HepG2 (cell line): ENCODE data around the gene RBM19. TPM values are rescaled to one million over a fixed set of nuclear protein-coding genes. Genes with fewer than 3 reads are reported as not detected.

ENCODE experiments used
- AGO2 ChIP-seq: fragments of 200-400 bp; formaldehyde crosslinking; optimal IDR thresholded peaks from 2 replicates; pipeline ENCODE3; 2017; ENCODE audit warnings: mild to moderate bottlenecking, low read depth, low read length, moderate library complexity
- DMTF1 ChIP-seq: sonication (generic); formaldehyde crosslinking; IDR thresholded peaks from 2 replicates; pipeline ENCODE4 v1.4.0; 2020; ENCODE audit warnings: mild to moderate bottlenecking, missing genetic modification reagents
- DRAP1 ChIP-seq: IDR thresholded peaks from 2 replicates; pipeline ENCODE4 v1.6.1; 2016; ENCODE audit warnings: missing genetic modification reagents, missing compliant biosample characterization
- HMGXB4 ChIP-seq, 2 experiments: sonication (generic) in 1 of 2; formaldehyde crosslinking in 1 of 2; IDR thresholded peaks; 2 replicates each; pipeline versions ENCODE4 v1.4.0 to v1.6.1; 2018 to 2020; ENCODE audit warnings: missing genetic modification reagents in 2 of 2, borderline replicate concordance in 1 of 2, low read depth in 1 of 2, mild to moderate bottlenecking in 1 of 2, missing biosample characterization in 1 of 2
- LBX2 ChIP-seq: sonication (generic); formaldehyde crosslinking; IDR thresholded peaks from 2 replicates; pipeline ENCODE4 v1.5.0; 2020; ENCODE audit warnings: missing genetic modification reagents, mild to moderate bottlenecking, borderline replicate concordance
- TAF1 ChIP-seq: sonication (generic); formaldehyde crosslinking; IDR thresholded peaks from 2 replicates; pipeline ENCODE4 v1.4.0; 2020; ENCODE audit warnings: missing genetic modification reagents
- YEATS2 ChIP-seq: sonication (generic); formaldehyde crosslinking; IDR thresholded peaks from 2 replicates; pipeline ENCODE4 v1.4.0; 2020; ENCODE audit warnings: missing genetic modification reagents, borderline replicate concordance
- ZBTB21 ChIP-seq: sonication (generic); formaldehyde crosslinking; IDR thresholded peaks from 2 replicates; pipeline ENCODE4 v1.4.0; 2020; ENCODE audit warnings: missing genetic modification reagents
- ZBTB7B ChIP-seq: sonication (generic); formaldehyde crosslinking; IDR thresholded peaks from 2 replicates; pipeline ENCODE4 v1.4.0; 2020; ENCODE audit warnings: missing genetic modification reagents
- ZNF563 ChIP-seq: sonication (generic); formaldehyde crosslinking; IDR thresholded peaks from 2 replicates; pipeline ENCODE4 v1.8.0; 2022; ENCODE audit warnings: mild to moderate bottlenecking, moderate library complexity, missing genetic modification reagents
- ZNF639 ChIP-seq: conservative IDR thresholded peaks from 2 replicates; pipeline ENCODE4 v1.6.1; 2018; ENCODE audit warnings: missing genetic modification reagents
- ZSCAN9 ChIP-seq: IDR thresholded peaks from 2 replicates; pipeline ENCODE4 v1.6.1; 2016; ENCODE audit warnings: borderline replicate concordance
- polyA plus RNA-seq, 8 experiments: library from polyadenylated mRNA; depleted of rRNA in 3 of 8; stranded (reverse) in 7 of 8; unstranded in 1 of 8; fragments of >200 nt; fragmentation: Illumina TruSeq in 4 of 8; extraction: Trizol in 4 of 8; gene quantifications; 2 replicates each; pipeline versions ENCODE4 v1.2.1 to v1.2.3, GENCODE V29; 2011 to 2016; ENCODE audit warnings: low read depth in 4 of 8, missing spikeins in 1 of 8, mixed read lengths in 1 of 8; ENCODE audit not compliant: insufficient read depth in 1 of 8
- total RNA-seq, 5 experiments: library from RNA; depleted of rRNA; stranded (reverse); fragments of >200 nt; fragmentation: Illumina TruSeq; extraction: Trizol; gene quantifications; 2 replicates each; pipeline ENCODE4 v1.2.3, GENCODE V29; 2016; ENCODE audit warnings: low read depth in 1 of 5
- TF ChIP-seq, protein P1 (sequence below): sonication (generic); formaldehyde crosslinking; IDR thresholded peaks from 2 replicates; pipeline ENCODE4 v1.5.0; 2020; ENCODE audit warnings: mild to moderate bottlenecking, missing genetic modification reagents, borderline replicate concordance
- TF ChIP-seq, protein P2 (sequence below): sonication (generic); formaldehyde crosslinking; IDR thresholded peaks from 2 replicates; pipeline ENCODE4 v1.8.1; 2022; ENCODE audit warnings: mild to moderate bottlenecking, missing genetic modification reagents
- TF ChIP-seq, protein P3 (sequence below): sonication (generic); formaldehyde crosslinking; IDR thresholded peaks from 2 replicates; pipeline ENCODE4 v1.8.1; 2023; ENCODE audit warnings: missing genetic modification reagents, mild to moderate bottlenecking, borderline replicate concordance

RBM19 gene
- total and polyA plus RNA-seq, 2 of the 13 experiments (the other 11 are each of a cell fraction or from before 2014, with no cell fraction given): 19.3 to 32.2 TPM

DNA sequence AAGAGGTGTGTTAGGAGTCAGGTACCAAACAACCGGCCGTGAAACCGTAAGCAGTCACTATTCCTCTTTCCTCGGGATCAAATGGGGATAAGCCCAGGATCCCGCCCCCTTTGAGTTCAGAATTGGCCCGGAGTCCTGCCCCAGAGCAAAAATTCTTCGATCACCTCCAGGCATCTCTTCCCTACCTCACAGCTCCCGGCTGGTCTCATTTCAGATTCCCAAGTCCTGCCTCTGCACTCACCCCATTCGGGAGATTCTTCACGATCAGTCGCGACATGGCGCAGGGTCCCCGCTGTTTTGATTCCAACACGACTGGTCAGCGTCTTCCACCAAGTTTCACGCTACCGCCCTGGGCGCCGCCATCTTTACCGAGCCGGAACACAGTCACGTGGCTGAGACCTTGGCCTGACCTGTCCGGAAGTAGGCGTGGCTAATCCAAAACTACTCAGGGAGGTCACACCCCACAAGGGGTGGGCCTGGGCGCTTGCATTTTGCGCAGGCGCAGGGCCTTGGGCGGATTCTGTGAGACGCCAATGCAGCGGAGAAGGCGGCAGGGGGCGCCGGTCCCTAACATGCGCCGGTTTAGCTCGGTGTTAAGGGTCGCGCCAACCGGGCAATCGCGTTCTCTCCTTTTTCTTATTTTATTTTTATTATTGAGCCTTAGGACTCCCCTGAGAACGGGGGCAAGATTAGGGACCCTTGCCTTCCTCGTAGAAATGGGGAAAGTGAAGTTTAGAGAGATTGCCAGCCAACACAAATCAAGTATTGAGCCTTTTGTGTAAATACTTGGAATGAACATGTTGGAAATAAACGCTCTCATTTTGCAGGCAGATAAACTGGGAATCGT lies at the start of gene RBM19 (continued):
- TF ChIP-seq, protein P1, sequence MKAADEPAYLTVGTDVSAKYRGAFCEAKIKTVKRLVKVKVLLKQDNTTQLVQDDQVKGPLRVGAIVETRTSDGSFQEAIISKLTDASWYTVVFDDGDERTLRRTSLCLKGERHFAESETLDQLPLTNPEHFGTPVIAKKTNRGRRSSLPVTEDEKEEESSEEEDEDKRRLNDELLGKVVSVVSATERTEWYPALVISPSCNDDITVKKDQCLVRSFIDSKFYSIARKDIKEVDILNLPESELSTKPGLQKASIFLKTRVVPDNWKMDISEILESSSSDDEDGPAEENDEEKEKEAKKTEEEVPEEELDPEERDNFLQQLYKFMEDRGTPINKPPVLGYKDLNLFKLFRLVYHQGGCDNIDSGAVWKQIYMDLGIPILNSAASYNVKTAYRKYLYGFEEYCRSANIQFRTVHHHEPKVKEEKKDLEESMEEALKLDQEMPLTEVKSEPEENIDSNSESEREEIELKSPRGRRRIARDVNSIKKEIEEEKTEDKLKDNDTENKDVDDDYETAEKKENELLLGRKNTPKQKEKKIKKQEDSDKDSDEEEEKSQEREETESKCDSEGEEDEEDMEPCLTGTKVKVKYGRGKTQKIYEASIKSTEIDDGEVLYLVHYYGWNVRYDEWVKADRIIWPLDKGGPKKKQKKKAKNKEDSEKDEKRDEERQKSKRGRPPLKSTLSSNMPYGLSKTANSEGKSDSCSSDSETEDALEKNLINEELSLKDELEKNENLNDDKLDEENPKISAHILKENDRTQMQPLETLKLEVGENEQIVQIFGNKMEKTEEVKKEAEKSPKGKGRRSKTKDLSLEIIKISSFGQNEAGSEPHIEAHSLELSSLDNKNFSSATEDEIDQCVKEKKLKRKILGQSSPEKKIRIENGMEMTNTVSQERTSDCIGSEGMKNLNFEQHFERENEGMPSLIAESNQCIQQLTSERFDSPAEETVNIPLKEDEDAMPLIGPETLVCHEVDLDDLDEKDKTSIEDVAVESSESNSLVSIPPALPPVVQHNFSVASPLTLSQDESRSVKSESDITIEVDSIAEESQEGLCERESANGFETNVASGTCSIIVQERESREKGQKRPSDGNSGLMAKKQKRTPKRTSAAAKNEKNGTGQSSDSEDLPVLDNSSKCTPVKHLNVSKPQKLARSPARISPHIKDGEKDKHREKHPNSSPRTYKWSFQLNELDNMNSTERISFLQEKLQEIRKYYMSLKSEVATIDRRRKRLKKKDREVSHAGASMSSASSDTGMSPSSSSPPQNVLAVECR (CRISPR knock-in tag): peak; percentile 98
- TF ChIP-seq, protein P2, sequence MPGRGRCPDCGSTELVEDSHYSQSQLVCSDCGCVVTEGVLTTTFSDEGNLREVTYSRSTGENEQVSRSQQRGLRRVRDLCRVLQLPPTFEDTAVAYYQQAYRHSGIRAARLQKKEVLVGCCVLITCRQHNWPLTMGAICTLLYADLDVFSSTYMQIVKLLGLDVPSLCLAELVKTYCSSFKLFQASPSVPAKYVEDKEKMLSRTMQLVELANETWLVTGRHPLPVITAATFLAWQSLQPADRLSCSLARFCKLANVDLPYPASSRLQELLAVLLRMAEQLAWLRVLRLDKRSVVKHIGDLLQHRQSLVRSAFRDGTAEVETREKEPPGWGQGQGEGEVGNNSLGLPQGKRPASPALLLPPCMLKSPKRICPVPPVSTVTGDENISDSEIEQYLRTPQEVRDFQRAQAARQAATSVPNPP: no peak
- TF ChIP-seq LBX2 (no peak), ZNF639 (CRISPR knock-in tag) (no peak), AGO2 (no peak), ZNF563 (CRISPR knock-in tag) (no peak), YEATS2 (CRISPR knock-in tag) (no peak), DMTF1 (CRISPR knock-in tag) (no peak), ZSCAN9 (no peak), ZBTB21 (no peak), TAF1 (CRISPR knock-in tag) (peak; percentile 77), HMGXB4 (CRISPR knock-in tag; IDR thresholded peaks at IDR 0.05; ENCODE audit: borderline replicate concordance in 1 of 2, low read depth in 1 of 2) (peak; percentile 65 to 86), ZBTB7B (CRISPR knock-in tag) (no peak), DRAP1 (CRISPR knock-in tag) (peak; percentile 92)
- TF ChIP-seq, protein P3, sequence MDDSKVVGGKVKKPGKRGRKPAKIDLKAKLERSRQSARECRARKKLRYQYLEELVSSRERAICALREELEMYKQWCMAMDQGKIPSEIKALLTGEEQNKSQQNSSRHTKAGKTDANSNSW (CRISPR knock-in tag): no peak
